Panc1 (cell line): Measurements from ENCODE around the gene CELF1.

Experiments
- POLR2AphosphoS5 ChIP-seq: IDR thresholded peaks from 2 replicates; pipeline ENCODE4 v1.6.1; 2012; ENCODE audit warnings: mild to moderate bottlenecking, low read depth, low read length, moderate library complexity
- TF ChIP-seq, protein P1 (sequence below): fragments of 450-650 bp; IDR thresholded peaks from 2 replicates; pipeline ENCODE4 v1.5.1; 2017; ENCODE audit warnings: mild to moderate bottlenecking

DNA sequence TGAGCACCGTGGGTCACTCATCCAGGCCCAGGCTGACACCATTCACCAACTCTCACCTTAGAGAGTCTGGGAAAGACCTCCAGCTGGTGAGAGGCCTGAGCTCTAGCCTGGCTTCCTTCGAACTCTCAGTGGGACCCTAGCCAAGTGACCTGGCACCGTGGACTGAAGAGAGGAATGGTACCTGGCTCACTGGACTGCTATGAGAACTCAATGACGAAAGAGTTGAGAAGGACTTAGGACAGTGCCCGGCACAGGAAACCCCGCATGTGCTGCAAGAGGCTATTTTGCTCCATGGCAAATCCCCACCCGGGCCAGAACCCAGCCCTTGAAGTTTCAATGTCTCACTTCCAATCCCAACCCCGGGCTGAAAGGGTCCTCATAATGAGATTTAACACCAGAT is 103.4 kb downstream of the CELF1 start:
- TF ChIP-seq, protein P1, sequence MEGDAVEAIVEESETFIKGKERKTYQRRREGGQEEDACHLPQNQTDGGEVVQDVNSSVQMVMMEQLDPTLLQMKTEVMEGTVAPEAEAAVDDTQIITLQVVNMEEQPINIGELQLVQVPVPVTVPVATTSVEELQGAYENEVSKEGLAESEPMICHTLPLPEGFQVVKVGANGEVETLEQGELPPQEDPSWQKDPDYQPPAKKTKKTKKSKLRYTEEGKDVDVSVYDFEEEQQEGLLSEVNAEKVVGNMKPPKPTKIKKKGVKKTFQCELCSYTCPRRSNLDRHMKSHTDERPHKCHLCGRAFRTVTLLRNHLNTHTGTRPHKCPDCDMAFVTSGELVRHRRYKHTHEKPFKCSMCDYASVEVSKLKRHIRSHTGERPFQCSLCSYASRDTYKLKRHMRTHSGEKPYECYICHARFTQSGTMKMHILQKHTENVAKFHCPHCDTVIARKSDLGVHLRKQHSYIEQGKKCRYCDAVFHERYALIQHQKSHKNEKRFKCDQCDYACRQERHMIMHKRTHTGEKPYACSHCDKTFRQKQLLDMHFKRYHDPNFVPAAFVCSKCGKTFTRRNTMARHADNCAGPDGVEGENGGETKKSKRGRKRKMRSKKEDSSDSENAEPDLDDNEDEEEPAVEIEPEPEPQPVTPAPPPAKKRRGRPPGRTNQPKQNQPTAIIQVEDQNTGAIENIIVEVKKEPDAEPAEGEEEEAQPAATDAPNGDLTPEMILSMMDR: no peak
- no peak for TF ChIP-seq POLR2AphosphoS5
